Endothelial cell of umbilical vein (primary cell): ENCODE results near the gene CDC25C. TPM values are rescaled to one million over a fixed set of nuclear protein-coding genes. Genes with fewer than 3 reads are reported as not detected.

Experiments used
- BruUV-seq: library from RNA; stranded (reverse); fragments of 400-500 nt; replicated peaks from 2 replicates; lab custom pipeline; 2021; lab: Mats Ljungman, UMichigan
- CTCF ChIA-PET: fragments of 300-600, 350-600 bp; sonication (Branson Sonifier 250); formaldehyde crosslinking; loops from one replicate; lab custom pipeline; 2021; ENCODE audit warnings: antibody characterized with exemption, inconsistent platforms; lab: Charles Lee
- POLR2A ChIA-PET: fragments of 300-600, 350-600 bp; sonication (Branson Sonifier 250); formaldehyde crosslinking; loops from one replicate; lab custom pipeline; 2021; ENCODE audit warnings: antibody characterized with exemption, inconsistent platforms; lab: Charles Lee
- DNase-seq: peaks from one replicate; pipeline ENCODE4 v3.0.0-alpha.2; 2011; ENCODE audit warnings: low read depth, low spot score
- FAIRE-seq: peaks from 2 replicates; lab custom pipeline; 2011; peaks lifted over from hg19 to GRCh38; lab: Jason Lieb, UNC
- H2AFZ ChIP-seq: 2 replicates; pipeline ENCODE4 v1.6.0; 2012; ENCODE audit warnings: low read depth, low read length, control low read depth, inconsistent platforms
- H3K27ac ChIP-seq: 2 replicates; pipeline ENCODE4 v1.5.1; 2011; ENCODE audit warnings: low read depth, mild to moderate bottlenecking, control low read depth, low read length, moderate library complexity; ENCODE audit not compliant: insufficient read depth
- H3K27me3 ChIP-seq, 2 experiments: 2 replicates each; pipeline versions ENCODE4 v1.6.0 to v1.6.1; 2011; ENCODE audit warnings: low read length in 2 of 2, mixed read lengths in 1 of 2; ENCODE audit not compliant: control insufficient read depth in 2 of 2, insufficient read depth in 2 of 2
- H3K36me3 ChIP-seq, 2 experiments: 2 replicates in 1 of 2; 3 replicates in 1 of 2; pipeline ENCODE4 v1.5.1; 2011; ENCODE audit warnings: low read length in 2 of 2, mild to moderate bottlenecking in 1 of 2, moderate library complexity in 1 of 2; ENCODE audit not compliant: control insufficient read depth in 2 of 2, insufficient read depth in 2 of 2; ENCODE audit errors: extremely low read depth in 1 of 2
- H3K4me1 ChIP-seq: 3 replicates; pipeline ENCODE4 v1.5.1; 2011; ENCODE audit warnings: mild to moderate bottlenecking, low read length; ENCODE audit not compliant: control insufficient read depth, insufficient read depth; ENCODE audit errors: extremely low read depth
- H3K4me2 ChIP-seq: 2 replicates; pipeline ENCODE4 v1.6.1; 2011; ENCODE audit warnings: low read length, control low read depth, mixed read lengths; ENCODE audit not compliant: insufficient read depth
- H3K4me3 ChIP-seq, 3 experiments: fragments of 200-600 bp in 1 of 3; sonication (generic), shearing (Covaris generic) in 1 of 3; replicated peaks in 1 of 3; 2 replicates each; pipeline ENCODE4 v1.5.1; 2011 to 2016; ENCODE audit warnings: control low read depth in 3 of 3, low read length in 3 of 3, mild to moderate bottlenecking in 2 of 3, inconsistent platforms in 1 of 3, low read depth in 1 of 3, moderate library complexity in 1 of 3; ENCODE audit not compliant: insufficient read depth in 1 of 3
- H3K79me2 ChIP-seq: 2 replicates; pipeline ENCODE4 v1.6.0; 2012; ENCODE audit warnings: low read length, inconsistent platforms; ENCODE audit not compliant: control insufficient read depth, insufficient read depth
- H3K9ac ChIP-seq: replicated peaks from 2 replicates; pipeline ENCODE3; 2011; ENCODE audit warnings: low read length, control low read depth; ENCODE audit not compliant: insufficient read depth; ENCODE audit errors: extremely low read depth
- H3K9me1 ChIP-seq: replicated peaks from 3 replicates; pipeline ENCODE4 v1.6.0; 2011; ENCODE audit warnings: mild to moderate bottlenecking, low read length; ENCODE audit not compliant: control insufficient read depth, insufficient read depth; ENCODE audit errors: extremely low read depth
- H3K9me3 ChIP-seq: replicated peaks from 2 replicates; pipeline ENCODE4 v1.5.1; 2012; ENCODE audit warnings: low read length, inconsistent platforms; ENCODE audit not compliant: control insufficient read depth, insufficient read depth
- H4K20me1 ChIP-seq: replicated peaks from 2 replicates; pipeline ENCODE3; 2011; ENCODE audit warnings: mild to moderate bottlenecking, low read length; ENCODE audit not compliant: control insufficient read depth, insufficient read depth; ENCODE audit errors: extremely low read depth
- EZH2 ChIP-seq: IDR thresholded peaks from 2 replicates; pipeline ENCODE4 v1.6.1; 2012; ENCODE audit warnings: borderline replicate concordance, low read depth, mild to moderate bottlenecking, moderate library complexity, low read length, inconsistent platforms; ENCODE audit not compliant: severe bottlenecking
- FOS ChIP-seq: IDR thresholded peaks from 2 replicates; pipeline ENCODE4 v1.6.1; 2011; ENCODE audit warnings: mild to moderate bottlenecking, low read length, moderate library complexity, borderline replicate concordance; ENCODE audit not compliant: insufficient read depth
- GATA2 ChIP-seq: IDR thresholded peaks from 2 replicates; pipeline ENCODE4 v1.7.0; 2011; ENCODE audit warnings: low read depth, mild to moderate bottlenecking, moderate library complexity, mixed read lengths, low read length; ENCODE audit not compliant: insufficient read length, insufficient read depth
- JUN ChIP-seq: IDR thresholded peaks from 2 replicates; pipeline ENCODE4 v1.6.1; 2011; ENCODE audit warnings: borderline replicate concordance, low read depth; ENCODE audit not compliant: insufficient read length, insufficient read depth
- MAX ChIP-seq: IDR thresholded peaks from 2 replicates; pipeline ENCODE4 v1.6.1; 2011; ENCODE audit not compliant: insufficient read depth, insufficient read length
- MYC ChIP-seq: IDR thresholded peaks from one replicate; pipeline ENCODE4 v1.6.1; 2011; ENCODE audit warnings: mild to moderate bottlenecking, low read depth, low read length
- POLR2A ChIP-seq: IDR thresholded peaks from 2 replicates; pipeline ENCODE4 v1.6.1; 2012; ENCODE audit warnings: low read depth, mild to moderate bottlenecking, control low read depth, low read length
- POLR2AphosphoS5 ChIP-seq: IDR thresholded peaks from 2 replicates; pipeline ENCODE4 v1.6.1; 2012; ENCODE audit warnings: low read depth, mild to moderate bottlenecking, control low read depth, low read length, moderate library complexity; ENCODE audit not compliant: insufficient read depth
- dilution Hi-C: fragments of 300-500 bp; cut with MboI; formaldehyde crosslinking; loops from one replicate; pipeline ENCODE4 v1.15.0; 2019; ENCODE audit warnings: low sequenced_read_pairs; ENCODE audit not compliant: extremely low pct_ligation_motif_present
- intact Hi-C: fragments of 100-400 bp; cut with micrococcal nuclease; formaldehyde crosslinking; loops from one replicate; pipeline ENCODE4 v1.10.0; 2022
- polyA plus RNA-seq, 4 experiments: library from polyadenylated mRNA; depleted of rRNA in 3 of 4; stranded (reverse) in 3 of 4; unstranded in 1 of 4; fragments of >200 nt; gene quantifications; 2 replicates each; pipeline versions ENCODE4 v1.2.1 to v1.2.3, GENCODE V29; 2011 to 2012; ENCODE audit warnings: missing spikeins in 1 of 4
- total RNA-seq: library from RNA; stranded (reverse); gene quantifications from 2 replicates; pipeline ENCODE4 v1.2.3, GENCODE V29; 2021
- TF ChIP-seq, protein P1 (sequence below), 2 donors: IDR thresholded peaks; 1 replicate in 1 of 2; 2 replicates in 1 of 2; pipeline ENCODE4 v1.5.1; 2011; ENCODE audit warnings: low read length in 2 of 2, mild to moderate bottlenecking in 2 of 2, moderate library complexity in 2 of 2, control low read depth in 1 of 2, inconsistent platforms in 1 of 2, low read depth in 1 of 2; ENCODE audit not compliant: insufficient read depth in 1 of 2; ENCODE audit errors: extremely low read depth in 1 of 2

CDC25C gene
- total and polyA plus RNA-seq, 2 donors (not counting 3 experiments of a cell fraction or from before 2014, with no cell fraction given), result 8.1 to 13.6 TPM

DNA sequence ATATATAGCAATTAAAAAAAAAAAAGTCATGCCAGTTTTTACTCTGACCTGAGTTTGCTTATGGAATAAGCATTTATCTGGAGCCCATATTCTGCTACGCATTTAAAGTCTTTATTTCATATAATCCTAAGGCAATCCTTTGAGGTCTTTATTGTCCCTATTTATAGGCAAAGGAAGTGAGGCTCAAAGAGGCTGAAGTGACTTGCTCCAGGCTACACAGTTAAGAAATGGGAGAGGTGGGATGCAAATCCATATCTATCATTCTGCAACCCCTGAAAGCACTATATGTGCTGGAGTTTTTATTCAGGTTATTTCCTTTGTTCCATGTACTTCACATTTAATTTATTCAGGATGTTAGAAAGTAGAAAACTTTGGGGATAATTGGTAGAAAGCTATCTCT is 33.0 kb upstream of the CDC25C start:
- POLR2A ChIA-PET, result no interaction called here

More for the DNA sequence above, 33.0 kb upstream of the CDC25C start:
- H4K20me1 ChIP-seq, result peaks cover 4% of the 10 kb centered on the region
- H3K4me1 ChIP-seq, result peaks cover 13% of the 10 kb centered on the region
- no peak for FAIRE-seq
- H3K79me2 ChIP-seq, result peaks cover 72% of the 10 kb centered on the region
- CTCF ChIA-PET, result interaction anchor here (1.5 kb wide), 1 partner anchor 12 kb away, joined by 3 read pairs; no protein-coding TSS in a partner anchor
- H3K27ac ChIP-seq, result no peak overlapping the region
- no peak overlapping the region for H3K9ac ChIP-seq
- H3K27me3 ChIP-seq, result no peaks in the 10 kb centered on the region
- no peaks in the 10 kb centered on the region for H3K9me3 ChIP-seq
- BruUV-seq, result no TSS peak
- intact Hi-C loops (no loop called here), dilution Hi-C loops (no loop called here)
- H3K36me3 ChIP-seq, result no peaks in the 10 kb centered on the region
- H3K9me1 ChIP-seq, result no peaks in the 10 kb centered on the region
- H3K4me3 ChIP-seq, result no peak overlapping the region
- DNase-seq, result no peak
- H3K4me2 ChIP-seq, result no peak overlapping the region
- H2AFZ ChIP-seq, result no peak overlapping the region
- TF ChIP-seq POLR2AphosphoS5, result no peak
- TF ChIP-seq MAX, result no peak
- TF ChIP-seq POLR2A, result no peak
- TF ChIP-seq FOS, result no peak
- TF ChIP-seq JUN, result no peak
- no peak for TF ChIP-seq MYC
- no peak for TF ChIP-seq EZH2
- TF ChIP-seq, protein P1, sequence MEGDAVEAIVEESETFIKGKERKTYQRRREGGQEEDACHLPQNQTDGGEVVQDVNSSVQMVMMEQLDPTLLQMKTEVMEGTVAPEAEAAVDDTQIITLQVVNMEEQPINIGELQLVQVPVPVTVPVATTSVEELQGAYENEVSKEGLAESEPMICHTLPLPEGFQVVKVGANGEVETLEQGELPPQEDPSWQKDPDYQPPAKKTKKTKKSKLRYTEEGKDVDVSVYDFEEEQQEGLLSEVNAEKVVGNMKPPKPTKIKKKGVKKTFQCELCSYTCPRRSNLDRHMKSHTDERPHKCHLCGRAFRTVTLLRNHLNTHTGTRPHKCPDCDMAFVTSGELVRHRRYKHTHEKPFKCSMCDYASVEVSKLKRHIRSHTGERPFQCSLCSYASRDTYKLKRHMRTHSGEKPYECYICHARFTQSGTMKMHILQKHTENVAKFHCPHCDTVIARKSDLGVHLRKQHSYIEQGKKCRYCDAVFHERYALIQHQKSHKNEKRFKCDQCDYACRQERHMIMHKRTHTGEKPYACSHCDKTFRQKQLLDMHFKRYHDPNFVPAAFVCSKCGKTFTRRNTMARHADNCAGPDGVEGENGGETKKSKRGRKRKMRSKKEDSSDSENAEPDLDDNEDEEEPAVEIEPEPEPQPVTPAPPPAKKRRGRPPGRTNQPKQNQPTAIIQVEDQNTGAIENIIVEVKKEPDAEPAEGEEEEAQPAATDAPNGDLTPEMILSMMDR (IDR thresholded peaks at IDR 0.05; ENCODE audit: extremely low read depth in 1 of 2, insufficient read depth in 1 of 2, low read depth in 1 of 2, low read length in 2 of 2), result no peak
- no peak for TF ChIP-seq GATA2
